GM21526 (cell line): Measurements from ENCODE around the gene TGFA.

Experiments
- ATAC-seq: cut with Tn5 transposase; IDR thresholded peaks from one replicate; pipeline ENCODE4 v1.9.1; 2021; ENCODE audit warnings: moderate library complexity; ENCODE audit not compliant: unreplicated experiment, low FRiP score

TGFA gene

DNA sequence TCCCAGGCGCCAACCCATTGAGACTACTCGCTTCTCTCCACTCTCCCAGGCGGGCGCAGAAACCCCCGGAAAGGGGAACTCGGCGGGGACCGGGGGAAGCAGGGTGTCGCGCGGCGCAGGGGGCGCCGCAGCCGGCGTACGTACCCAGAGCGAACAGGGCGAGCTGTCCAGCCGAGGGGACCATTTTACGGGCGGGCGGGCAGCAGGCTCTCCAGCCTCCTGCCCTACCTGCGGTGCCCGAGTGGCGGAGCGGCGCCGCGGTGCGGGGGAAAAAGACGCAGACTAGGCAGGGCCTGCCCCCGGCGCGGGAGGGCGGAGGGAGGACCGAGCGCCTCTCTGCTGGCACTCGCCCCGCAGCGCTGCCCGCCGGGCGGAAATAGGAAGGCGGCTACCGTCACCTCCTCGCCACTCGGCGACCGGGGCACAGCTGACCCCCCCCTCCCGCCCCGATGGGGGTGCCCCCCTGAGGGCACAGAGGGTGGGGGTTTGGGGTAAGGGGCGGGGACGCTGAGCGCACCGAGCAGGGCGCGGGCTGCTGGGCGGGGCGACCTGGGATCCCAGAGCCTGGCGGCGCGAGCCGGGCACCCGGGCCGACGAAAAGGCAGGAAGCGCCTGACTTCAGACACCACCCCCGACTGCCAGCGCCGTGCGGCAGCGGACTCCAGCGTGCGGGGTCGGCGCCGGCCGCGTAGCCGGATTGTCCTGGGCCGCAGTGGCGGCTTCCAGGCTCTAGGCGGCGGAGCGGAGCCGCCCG is at the start of gene TGFA:
TSS of gene TGFA (minus strand) at position 243 of the 754 bp plus-strand sequence. CDS start at position 184, 59 bp downstream.
- ATAC-seq, result peak; percentile 73

DNA sequence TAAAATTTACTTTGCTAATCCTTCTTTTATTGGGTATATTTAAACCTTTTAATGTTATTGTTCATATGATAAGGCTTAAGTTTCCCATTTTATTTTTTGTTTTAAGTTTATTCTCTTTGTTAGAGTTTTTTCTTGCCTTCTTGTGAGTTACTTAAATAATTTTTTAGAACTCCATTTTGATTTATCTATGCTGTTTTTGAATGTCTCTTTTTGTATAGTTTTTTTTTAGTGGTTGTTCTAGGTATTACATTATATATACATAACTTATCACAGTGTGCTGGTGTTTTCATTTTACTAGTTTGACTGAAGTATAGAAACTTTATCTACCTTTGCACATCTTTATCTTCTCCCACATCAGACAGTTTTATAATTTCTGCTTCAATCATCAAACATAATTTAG is 49.4 kb upstream of the TGFA start:
- no peak for ATAC-seq

DNA sequence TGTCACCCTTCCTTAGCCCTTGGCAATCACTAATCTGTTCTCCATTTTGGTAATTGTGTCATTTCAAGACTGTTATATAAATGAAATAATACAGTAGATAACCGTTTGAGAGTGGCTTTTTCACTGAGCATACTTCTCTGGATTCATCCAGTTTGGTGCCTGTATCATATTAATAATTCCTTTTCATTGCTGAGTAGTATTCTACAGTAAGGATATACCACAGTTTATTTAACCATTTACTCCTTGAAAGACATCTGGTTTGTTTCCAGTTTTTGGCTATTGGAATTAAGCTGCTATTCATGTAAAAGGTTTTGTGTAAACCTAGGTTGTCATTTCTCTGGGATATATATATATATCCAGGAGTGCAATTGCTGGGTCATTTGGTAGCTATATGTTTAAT is 44.6 kb upstream of the TGFA start:
- ATAC-seq, result no peak

DNA sequence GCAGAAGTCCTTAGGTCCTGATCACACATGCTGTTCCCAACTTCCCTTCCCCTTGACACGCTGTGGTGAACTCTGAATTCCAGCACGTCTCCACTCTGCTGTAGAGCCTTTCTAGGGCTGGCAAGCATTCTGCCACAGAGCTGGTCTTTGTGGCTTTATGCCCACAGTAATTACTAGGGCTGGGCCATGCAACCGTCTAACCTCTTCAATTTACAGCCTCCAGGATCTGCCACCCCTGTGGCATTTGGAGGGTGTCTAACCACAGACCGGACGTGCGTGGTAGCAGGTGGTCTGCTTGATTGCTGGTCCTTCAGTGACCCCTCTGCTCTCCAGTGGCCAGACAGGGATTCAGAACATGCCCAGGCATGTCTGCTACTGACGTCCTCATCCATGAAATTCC is 43.1 kb upstream of the TGFA start:
- ATAC-seq, result no peak

DNA sequence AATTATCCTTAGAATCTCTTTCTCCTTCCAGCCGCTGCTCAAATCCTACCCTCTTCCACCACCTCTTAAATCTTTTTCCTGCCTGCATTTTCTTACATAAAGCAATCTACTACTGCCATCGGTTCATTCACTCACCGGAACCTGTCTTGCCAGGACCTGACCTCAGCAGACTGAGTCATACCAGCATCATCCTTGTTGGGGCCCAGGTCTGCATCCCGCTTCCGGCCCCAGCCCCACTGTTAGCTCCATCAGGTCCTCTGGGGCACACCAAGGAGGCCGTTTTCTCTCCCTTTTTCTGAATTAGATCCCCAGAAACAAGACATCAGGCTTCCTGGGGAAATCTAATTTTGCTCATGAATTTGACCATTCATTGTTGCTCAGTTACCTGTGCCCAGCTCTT is 42.7 kb upstream of the TGFA start:
- no peak for ATAC-seq

DNA sequence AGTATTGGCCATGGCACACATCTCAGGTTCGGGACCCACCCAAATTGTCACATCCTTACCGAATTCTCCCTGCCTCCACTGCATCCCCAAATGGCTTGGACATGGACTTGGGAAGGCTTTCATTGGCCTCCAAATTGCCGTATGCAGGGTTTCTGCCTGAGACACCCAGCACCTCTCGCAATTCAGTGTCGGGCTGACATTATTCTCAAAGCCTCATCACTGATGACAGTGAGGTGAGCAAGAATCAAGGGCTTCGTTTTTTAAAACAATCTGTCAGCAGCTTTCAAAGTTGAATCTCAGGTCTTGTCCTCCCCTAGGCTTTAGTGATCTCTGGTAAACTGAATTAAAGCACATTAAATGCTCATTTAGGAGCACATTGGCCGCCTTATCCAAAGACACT is 29.5 kb upstream of the TGFA start:
- ATAC-seq, result no peak

DNA sequence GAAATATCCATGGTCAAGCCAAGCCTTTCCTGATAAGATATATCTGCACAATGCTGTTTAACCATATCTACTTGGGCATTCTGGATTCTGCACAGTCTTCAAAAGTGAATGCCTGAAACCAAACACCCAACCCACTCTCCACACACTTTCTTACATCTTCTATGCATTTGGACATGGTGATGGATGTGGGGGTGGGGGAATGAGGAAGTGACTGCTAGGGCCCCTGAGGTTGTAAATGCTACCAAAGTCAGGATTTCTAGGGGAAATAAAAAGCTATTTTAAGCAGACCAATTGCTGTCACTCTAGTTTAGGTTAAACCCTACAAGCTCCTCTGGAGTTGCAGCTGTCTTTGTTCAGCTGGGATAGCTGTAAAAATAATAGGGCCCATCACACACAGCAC is 26.7 kb upstream of the TGFA start:
- no peak for ATAC-seq

DNA sequence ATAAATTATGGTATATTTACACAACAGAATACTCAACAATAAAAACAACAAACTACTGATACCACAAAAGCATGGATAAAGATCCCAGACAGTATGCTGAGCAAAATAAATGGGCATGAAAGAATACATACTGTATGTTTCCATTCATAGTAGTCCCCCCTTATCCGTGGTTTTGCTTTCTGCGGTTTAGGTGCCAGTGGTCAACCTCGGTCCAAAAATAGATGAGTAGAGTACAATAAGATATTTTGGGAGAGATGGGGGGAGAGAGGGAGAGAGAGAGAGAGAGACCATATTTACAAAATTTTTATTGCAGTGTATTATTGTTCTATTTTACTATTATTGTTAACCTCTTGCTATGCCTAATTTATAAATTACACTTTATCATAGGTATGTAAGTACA is 21.0 kb upstream of the TGFA start:
- ATAC-seq, result no peak

DNA sequence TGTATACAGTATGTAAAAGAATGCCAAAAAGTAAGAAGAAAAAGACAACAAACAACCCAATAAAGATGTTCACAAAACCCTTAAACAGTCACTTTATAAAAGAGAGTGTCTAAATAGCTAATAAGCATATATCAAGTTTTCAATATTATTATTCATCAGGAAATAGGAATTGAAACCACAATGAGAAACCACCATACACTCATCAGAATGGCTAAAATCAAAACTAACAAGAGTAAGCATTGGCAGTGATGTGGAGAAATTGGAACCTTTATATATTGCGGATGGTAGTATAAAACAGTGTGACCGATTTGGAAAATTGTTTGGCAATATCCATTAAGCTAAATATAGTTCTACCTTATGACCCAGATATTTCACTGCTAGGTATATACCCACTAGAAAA is 20.5 kb upstream of the TGFA start:
- no peak for ATAC-seq

DNA sequence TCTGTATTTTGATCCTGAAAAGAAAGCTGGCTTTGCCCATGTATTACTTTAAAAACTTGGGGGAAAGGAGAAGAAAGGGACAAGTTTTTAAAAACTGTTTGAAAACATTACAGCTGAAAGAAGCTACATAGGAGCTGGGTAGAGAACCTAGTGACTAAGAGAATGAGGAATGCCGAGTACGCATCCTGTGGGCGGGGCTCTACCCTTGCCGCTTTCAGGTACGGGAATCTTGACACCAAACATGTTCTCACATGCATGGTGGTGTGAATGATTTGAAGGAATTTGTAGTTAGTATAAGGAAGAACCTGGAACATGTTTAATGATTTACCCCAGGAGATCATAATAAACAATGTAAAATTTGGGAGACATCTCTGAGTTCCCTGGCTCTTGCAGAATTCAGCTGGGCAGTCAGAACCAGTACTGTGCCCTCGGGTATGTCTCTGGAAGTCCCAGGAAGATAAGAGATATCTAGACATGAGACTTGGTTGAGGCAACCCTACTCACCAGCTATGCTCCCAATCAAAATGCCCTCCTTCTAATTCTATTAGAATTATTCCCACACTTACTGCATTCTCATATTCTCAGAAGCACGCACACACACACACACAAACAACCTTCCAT is 16.5 kb upstream of the TGFA start:
- no peak for ATAC-seq

DNA sequence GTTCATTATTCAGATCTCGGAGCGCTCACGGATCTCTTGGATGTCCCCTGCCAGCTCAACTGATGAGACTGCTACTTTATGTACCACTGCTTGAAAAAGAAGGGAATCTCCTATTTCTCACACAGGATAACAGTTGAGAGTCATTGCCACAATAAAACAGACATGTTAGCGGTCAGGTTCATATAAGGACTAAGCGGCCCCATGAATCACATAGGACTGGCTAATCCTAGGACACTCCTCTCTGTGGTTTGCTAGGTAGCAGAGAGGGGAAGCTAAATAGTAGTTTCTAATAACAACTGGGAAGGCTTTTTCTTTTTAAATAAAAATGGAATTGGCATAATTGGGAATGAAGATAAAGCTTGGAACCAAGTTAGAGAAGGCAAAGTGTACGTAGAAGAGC is 15.9 kb upstream of the TGFA start:
- ATAC-seq, result no peak

DNA sequence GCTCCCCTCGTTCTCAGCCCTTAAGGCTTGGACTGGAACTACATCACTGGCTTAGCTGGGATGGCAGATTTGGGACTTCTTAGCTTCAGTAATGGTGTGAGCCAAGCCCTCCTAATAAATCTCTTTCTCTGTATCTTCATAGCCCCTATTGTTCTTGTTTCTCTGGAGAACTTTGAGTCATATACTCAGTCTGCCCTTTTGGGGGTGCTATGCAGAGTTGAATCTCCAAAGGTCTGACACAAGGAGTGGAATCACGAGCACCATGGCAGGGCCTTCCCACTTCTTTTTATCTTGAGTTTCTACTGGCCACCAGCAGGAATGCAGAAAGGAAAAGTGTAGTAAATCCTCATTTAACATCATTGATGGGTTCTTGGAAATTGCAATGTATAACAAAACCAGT is 13.3 kb upstream of the TGFA start:
- no peak for ATAC-seq

DNA sequence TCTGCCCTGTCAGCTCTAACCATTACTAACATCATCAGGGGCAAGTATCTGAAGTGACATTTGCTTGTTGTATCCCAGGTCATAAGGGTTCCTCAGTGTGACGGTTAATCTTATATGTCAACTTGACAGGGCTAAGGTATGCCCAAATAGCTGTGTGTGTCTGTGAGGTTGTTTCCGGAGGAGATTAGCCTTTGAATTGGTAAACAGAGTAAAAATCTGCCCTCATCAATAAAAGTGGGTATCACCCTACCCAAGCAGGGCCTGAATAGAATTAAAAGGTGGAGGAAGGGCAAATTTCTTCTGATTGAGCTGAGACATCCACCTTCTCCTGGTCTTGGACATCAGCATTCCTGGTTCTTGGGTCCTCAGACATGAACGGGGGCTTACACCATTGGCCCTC is 12.8 kb upstream of the TGFA start:
- no peak for ATAC-seq

DNA sequence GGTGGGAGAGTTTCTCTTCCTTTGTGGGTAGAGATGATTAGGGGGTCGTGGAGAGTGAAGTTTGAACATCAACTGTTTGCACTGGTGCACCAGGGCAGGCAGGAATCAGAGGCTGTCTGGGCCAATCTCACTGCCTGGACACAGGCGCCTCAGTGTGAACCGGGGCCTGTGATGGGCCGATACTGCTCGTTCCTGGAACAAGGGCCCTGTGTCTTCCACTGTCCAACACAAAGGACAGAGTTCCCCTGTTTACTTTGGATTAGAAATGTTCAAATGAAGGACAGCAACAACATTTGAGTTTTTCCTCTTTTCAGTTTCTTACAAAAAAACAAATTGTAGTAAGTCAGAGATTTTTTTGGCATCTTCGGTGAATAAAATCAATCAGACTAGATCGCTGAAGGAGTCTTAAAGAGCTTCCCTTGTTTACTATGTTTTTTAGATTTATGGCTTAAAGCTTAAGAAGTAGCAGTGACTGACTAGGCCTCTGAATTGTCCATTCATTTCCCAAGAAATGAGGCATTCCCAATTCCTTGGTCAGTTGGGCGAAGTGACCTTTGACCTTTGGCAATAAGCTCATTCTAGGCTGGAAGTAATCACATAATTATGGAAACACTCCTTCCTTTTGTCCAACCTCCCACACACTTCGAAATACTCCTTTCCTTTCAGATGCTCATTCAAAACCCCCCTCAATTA is 11.6 kb upstream of the TGFA start:
- no peak for ATAC-seq

DNA sequence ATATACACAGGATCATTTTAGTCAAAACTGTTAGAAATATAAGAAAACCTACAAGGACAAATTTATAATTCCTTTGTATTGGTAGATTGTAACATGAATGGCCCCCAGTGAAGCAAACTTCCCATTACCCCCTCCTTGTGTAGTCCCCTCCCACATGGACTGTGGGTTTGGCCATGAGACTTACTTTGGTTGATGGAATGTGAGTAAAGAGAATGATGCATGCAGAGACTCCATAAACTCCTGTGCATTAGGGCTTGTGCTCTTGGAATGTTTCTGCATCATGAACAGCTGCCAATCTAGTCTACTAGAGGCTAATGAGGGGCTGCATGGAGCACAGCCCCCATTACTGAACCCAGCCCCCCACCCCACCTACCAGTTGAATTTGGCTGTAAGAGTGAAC is 8.3 kb upstream of the TGFA start:
- no peak for ATAC-seq

DNA sequence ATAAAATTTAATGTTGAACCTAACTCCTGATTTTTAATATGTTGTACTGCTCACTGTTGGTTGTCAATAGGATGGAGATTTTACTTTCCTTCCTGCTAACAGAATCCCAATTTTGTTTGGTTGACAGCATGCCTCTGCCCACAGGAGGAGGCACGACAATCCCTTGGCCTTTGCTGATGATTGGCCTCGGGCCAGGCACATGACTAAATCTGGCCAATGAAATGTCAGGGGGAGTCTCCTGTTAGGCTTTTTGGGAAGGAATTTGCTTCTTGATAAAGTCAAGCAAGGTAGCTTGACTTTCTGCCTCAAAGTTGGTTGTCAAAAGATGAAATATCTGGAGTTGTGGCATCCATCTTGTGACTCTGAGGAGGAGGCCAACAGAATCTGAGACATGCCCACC is 6.8 kb upstream of the TGFA start:
- ATAC-seq, result no peak

DNA sequence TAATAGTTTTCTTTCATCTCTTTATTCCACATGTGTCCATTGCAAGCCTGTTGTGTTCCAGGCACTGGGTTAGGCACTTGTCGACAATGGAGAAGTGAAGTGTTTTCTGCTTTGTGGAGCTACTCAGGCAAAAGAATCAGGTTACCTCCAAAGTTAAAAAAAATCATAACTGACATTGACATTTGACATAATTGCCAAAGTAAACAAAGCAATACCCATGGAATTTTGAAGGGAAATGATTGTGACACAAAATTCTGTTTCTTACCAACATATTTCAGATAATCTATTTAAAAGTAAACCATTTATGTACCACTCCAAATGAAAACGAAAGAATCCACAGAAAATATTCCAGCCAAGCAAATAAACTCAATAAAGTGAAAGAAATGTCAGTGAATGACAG is 6.4 kb upstream of the TGFA start:
- no peak for ATAC-seq

DNA sequence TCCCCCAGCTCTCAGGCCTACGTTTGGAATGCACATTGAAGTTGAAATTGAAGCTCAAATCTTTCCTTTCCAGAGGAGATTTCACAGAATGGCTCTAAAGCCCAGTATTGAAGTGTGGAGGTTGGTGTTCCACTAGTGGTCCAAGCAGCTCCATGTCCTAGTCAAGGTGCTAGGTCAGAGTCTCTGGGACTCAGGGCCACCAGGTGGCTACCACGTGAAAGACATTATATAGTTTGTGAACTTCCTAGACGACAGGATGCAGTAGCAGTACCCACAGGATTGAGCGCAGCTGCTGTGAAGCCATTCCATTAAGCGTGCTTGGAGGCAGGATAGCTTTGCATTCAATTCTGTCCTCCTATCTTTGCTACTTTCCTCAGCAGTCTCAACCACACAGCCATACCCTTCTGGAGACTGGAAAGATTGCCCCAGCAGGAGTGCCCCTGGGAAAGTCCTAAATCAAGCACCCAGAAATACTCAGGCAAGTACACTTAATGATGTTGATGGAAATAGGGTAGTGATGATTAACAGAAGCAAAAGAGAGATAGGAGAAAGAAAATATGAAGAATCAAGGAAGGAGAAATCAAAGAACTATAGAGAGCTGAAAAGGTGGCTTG is 4.7 kb upstream of the TGFA start:
- ATAC-seq, result no peak

DNA sequence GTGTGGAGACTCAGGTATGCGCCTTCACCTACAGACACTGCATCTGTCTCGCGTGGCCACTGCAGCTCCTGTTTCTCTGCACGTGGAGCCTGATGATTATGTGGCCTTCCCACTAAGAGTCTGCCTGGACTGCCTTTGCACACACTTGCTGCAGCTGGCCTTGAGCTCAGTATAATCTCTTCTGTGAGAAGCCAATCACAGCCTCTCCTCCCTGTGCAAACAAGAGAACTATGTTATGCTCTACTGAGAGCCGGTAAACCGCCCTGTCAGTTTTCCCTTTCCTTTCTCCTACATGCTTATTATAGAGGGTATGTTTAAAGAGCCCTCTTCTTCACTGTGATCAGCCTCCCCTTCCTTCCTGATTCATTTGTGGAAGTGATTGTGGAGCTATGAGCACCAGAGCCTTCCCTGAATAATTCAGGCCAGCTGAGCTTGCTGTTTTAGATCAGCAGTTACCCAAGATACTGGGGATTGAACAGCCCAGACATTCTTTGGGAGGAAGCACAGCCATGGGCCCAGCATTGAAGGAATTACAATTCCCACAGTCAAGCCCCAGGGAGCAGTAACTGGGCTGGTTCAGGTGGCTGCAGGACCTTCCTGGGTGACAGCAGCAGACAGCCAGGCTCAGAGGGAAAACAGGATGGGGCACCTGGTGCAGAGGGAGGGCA is 3.7 kb upstream of the TGFA start:
- no peak for ATAC-seq

DNA sequence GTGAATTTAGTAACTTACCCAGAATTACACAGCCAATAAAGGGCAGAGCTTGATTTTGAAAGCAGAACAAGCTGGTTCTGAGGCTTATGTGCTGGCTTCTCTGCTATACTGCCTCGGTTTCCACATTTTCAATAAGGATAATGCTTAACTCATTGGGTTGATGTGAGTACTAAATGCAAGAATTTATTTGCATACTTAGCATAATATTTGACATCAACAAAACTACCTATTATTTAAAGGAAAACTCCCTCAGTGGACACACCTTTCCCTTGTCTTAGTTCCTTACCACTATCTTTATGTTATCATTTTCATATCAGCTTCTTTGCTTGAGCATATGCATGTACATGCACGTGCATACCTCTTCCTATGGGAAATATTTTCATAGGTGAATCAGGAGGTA is 3.0 kb upstream of the TGFA start:
- no peak for ATAC-seq

DNA sequence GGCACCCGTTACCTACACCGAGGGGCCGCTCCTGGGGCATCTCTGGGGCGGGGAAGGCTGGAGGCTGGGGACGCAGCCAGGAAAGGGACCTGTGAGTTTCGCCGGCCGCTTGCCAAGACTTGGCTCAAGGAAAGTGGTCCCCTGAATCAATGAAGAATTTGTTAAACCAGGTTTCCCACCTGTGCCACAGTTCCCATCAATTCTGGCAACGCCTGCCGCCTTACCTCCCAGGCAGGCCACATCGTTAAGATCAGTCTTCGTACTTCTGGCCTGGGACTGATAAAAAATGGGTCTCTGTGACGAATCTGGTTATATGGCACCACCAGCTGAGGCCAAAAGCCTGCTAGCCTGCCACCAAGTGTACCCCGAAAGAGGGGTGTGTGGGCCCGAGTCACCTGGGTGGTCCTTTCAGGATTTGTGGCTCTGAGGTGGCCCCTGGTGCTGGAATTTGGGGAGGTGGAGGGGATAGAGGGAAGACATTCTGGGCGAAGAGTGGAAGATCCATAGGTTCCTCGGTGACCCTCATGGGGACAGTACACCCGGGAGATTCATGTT is 789 bp upstream of the TGFA start:
- no peak for ATAC-seq
